Endothelial cell of umbilical vein (primary cell): ENCODE data around the gene RAD18. TPM values are rescaled to one million over a fixed set of nuclear protein-coding genes. Genes with fewer than 3 reads are reported as not detected.

Experiments
- BruUV-seq: library from RNA; stranded (reverse); fragments of 400-500 nt; replicated peaks from 2 replicates; lab custom pipeline; 2021; lab: Mats Ljungman, UMichigan
- CTCF ChIA-PET: fragments of 300-600, 350-600 bp; sonication (Branson Sonifier 250); formaldehyde crosslinking; loops from one replicate; lab custom pipeline; 2021; ENCODE audit warnings: antibody characterized with exemption, inconsistent platforms; lab: Charles Lee
- POLR2A ChIA-PET: fragments of 300-600, 350-600 bp; sonication (Branson Sonifier 250); formaldehyde crosslinking; loops from one replicate; lab custom pipeline; 2021; ENCODE audit warnings: antibody characterized with exemption, inconsistent platforms; lab: Charles Lee
- DNase-seq: peaks from one replicate; pipeline ENCODE4 v3.0.0-alpha.2; 2011; ENCODE audit warnings: low read depth, low spot score
- FAIRE-seq: peaks from 2 replicates; lab custom pipeline; 2011; peaks lifted over from hg19 to GRCh38; lab: Jason Lieb, UNC
- H2AFZ ChIP-seq: 2 replicates; pipeline ENCODE4 v1.6.0; 2012; ENCODE audit warnings: low read depth, low read length, control low read depth, inconsistent platforms
- H3K27ac ChIP-seq: 2 replicates; pipeline ENCODE4 v1.5.1; 2011; ENCODE audit warnings: low read depth, mild to moderate bottlenecking, control low read depth, low read length, moderate library complexity; ENCODE audit not compliant: insufficient read depth
- H3K27me3 ChIP-seq, 2 experiments: 2 replicates each; pipeline versions ENCODE4 v1.6.0 to v1.6.1; 2011; ENCODE audit warnings: low read length in 2 of 2, mixed read lengths in 1 of 2; ENCODE audit not compliant: control insufficient read depth in 2 of 2, insufficient read depth in 2 of 2
- H3K36me3 ChIP-seq, 2 experiments: 2 replicates in 1 of 2; 3 replicates in 1 of 2; pipeline ENCODE4 v1.5.1; 2011; ENCODE audit warnings: low read length in 2 of 2, mild to moderate bottlenecking in 1 of 2, moderate library complexity in 1 of 2; ENCODE audit not compliant: control insufficient read depth in 2 of 2, insufficient read depth in 2 of 2; ENCODE audit errors: extremely low read depth in 1 of 2
- H3K4me1 ChIP-seq: 3 replicates; pipeline ENCODE4 v1.5.1; 2011; ENCODE audit warnings: mild to moderate bottlenecking, low read length; ENCODE audit not compliant: control insufficient read depth, insufficient read depth; ENCODE audit errors: extremely low read depth
- H3K4me2 ChIP-seq: 2 replicates; pipeline ENCODE4 v1.6.1; 2011; ENCODE audit warnings: low read length, control low read depth, mixed read lengths; ENCODE audit not compliant: insufficient read depth
- H3K4me3 ChIP-seq, 3 experiments: fragments of 200-600 bp in 1 of 3; sonication (generic), shearing (Covaris generic) in 1 of 3; replicated peaks in 1 of 3; 2 replicates each; pipeline ENCODE4 v1.5.1; 2011 to 2016; ENCODE audit warnings: control low read depth in 3 of 3, low read length in 3 of 3, mild to moderate bottlenecking in 2 of 3, inconsistent platforms in 1 of 3, low read depth in 1 of 3, moderate library complexity in 1 of 3; ENCODE audit not compliant: insufficient read depth in 1 of 3
- H3K79me2 ChIP-seq: 2 replicates; pipeline ENCODE4 v1.6.0; 2012; ENCODE audit warnings: low read length, inconsistent platforms; ENCODE audit not compliant: control insufficient read depth, insufficient read depth
- H3K9ac ChIP-seq: replicated peaks from 2 replicates; pipeline ENCODE3; 2011; ENCODE audit warnings: low read length, control low read depth; ENCODE audit not compliant: insufficient read depth; ENCODE audit errors: extremely low read depth
- H3K9me1 ChIP-seq: replicated peaks from 3 replicates; pipeline ENCODE4 v1.6.0; 2011; ENCODE audit warnings: mild to moderate bottlenecking, low read length; ENCODE audit not compliant: control insufficient read depth, insufficient read depth; ENCODE audit errors: extremely low read depth
- H3K9me3 ChIP-seq: replicated peaks from 2 replicates; pipeline ENCODE4 v1.5.1; 2012; ENCODE audit warnings: low read length, inconsistent platforms; ENCODE audit not compliant: control insufficient read depth, insufficient read depth
- H4K20me1 ChIP-seq: replicated peaks from 2 replicates; pipeline ENCODE3; 2011; ENCODE audit warnings: mild to moderate bottlenecking, low read length; ENCODE audit not compliant: control insufficient read depth, insufficient read depth; ENCODE audit errors: extremely low read depth
- CTCF ChIP-seq, 2 donors: IDR thresholded peaks; 1 replicate in 1 of 2; 2 replicates in 1 of 2; pipeline ENCODE4 v1.5.1; 2011; ENCODE audit warnings: low read length in 2 of 2, mild to moderate bottlenecking in 2 of 2, moderate library complexity in 2 of 2, control low read depth in 1 of 2, inconsistent platforms in 1 of 2, low read depth in 1 of 2; ENCODE audit not compliant: insufficient read depth in 1 of 2; ENCODE audit errors: extremely low read depth in 1 of 2
- FOS ChIP-seq: IDR thresholded peaks from 2 replicates; pipeline ENCODE4 v1.6.1; 2011; ENCODE audit warnings: mild to moderate bottlenecking, low read length, moderate library complexity, borderline replicate concordance; ENCODE audit not compliant: insufficient read depth
- MYC ChIP-seq: IDR thresholded peaks from one replicate; pipeline ENCODE4 v1.6.1; 2011; ENCODE audit warnings: mild to moderate bottlenecking, low read depth, low read length
- POLR2A ChIP-seq: IDR thresholded peaks from 2 replicates; pipeline ENCODE4 v1.6.1; 2012; ENCODE audit warnings: low read depth, mild to moderate bottlenecking, control low read depth, low read length
- POLR2AphosphoS5 ChIP-seq: IDR thresholded peaks from 2 replicates; pipeline ENCODE4 v1.6.1; 2012; ENCODE audit warnings: low read depth, mild to moderate bottlenecking, control low read depth, low read length, moderate library complexity; ENCODE audit not compliant: insufficient read depth
- dilution Hi-C: fragments of 300-500 bp; cut with MboI; formaldehyde crosslinking; loops from one replicate; pipeline ENCODE4 v1.15.0; 2019; ENCODE audit warnings: low sequenced_read_pairs; ENCODE audit not compliant: extremely low pct_ligation_motif_present
- intact Hi-C: fragments of 100-400 bp; cut with micrococcal nuclease; formaldehyde crosslinking; loops from one replicate; pipeline ENCODE4 v1.10.0; 2022
- polyA plus RNA-seq, 4 experiments: library from polyadenylated mRNA; depleted of rRNA in 3 of 4; stranded (reverse) in 3 of 4; unstranded in 1 of 4; fragments of >200 nt; gene quantifications; 2 replicates each; pipeline versions ENCODE4 v1.2.1 to v1.2.3, GENCODE V29; 2011 to 2012; ENCODE audit warnings: missing spikeins in 1 of 4
- total RNA-seq: library from RNA; stranded (reverse); gene quantifications from 2 replicates; pipeline ENCODE4 v1.2.3, GENCODE V29; 2021

The RAD18 gene
- total and polyA plus RNA-seq, 2 donors (not counting 3 experiments of a cell fraction or from before 2014, with no cell fraction given) = 7.9 to 23.8 TPM

GRCh38 chr3:8864402-8865350 lies 98.6 kb downstream of the RAD18 start:
- H3K4me3 ChIP-seq = no peak overlapping the region
- no peaks in the 10 kb centered on the region for H3K79me2 ChIP-seq
- ChIA-PET CTCF (no interaction called here), POLR2A (no interaction called here)
- H3K9me3 ChIP-seq = no peaks in the 10 kb centered on the region
- no peaks in the 10 kb centered on the region for H4K20me1 ChIP-seq
- no peaks in the 10 kb centered on the region for H3K27me3 ChIP-seq
- no peak overlapping the region for H3K27ac ChIP-seq
- DNase-seq = no peak
- H3K9me1 ChIP-seq = no peaks in the 10 kb centered on the region
- FAIRE-seq = no peak
- peaks cover 16% of the 10 kb centered on the region for H3K4me1 ChIP-seq
- no peak overlapping the region for H2AFZ ChIP-seq
- no peak overlapping the region for H3K9ac ChIP-seq
- no peak for TF ChIP-seq POLR2A
- no peak for TF ChIP-seq CTCF (IDR thresholded peaks at IDR 0.05; ENCODE audit: extremely low read depth in 1 of 2, insufficient read depth in 1 of 2, low read depth in 1 of 2, low read length in 2 of 2)
- no peak for TF ChIP-seq MYC
- TF ChIP-seq FOS = no peak
- TF ChIP-seq POLR2AphosphoS5 = no peak
- H3K4me2 ChIP-seq = no peak overlapping the region
- dilution Hi-C loops = no loop called here
- BruUV-seq = no TSS peak
- no peaks in the 10 kb centered on the region for H3K36me3 ChIP-seq
- intact Hi-C loops = loop anchor here (10.0 kb wide), 1 partner anchor 420 kb away; no protein-coding TSS in a partner anchor
